HG03575 (cell line): ENCODE results near the gene PFN3.

ENCODE experiments used
- ATAC-seq: cut with Tn5 transposase; IDR thresholded peaks from one replicate; pipeline ENCODE4 v1.9.1; 2021; ENCODE audit not compliant: unreplicated experiment, insufficient number of reproducible peaks, low FRiP score; ENCODE audit errors: extremely low read depth

Gene PFN3, protein sequence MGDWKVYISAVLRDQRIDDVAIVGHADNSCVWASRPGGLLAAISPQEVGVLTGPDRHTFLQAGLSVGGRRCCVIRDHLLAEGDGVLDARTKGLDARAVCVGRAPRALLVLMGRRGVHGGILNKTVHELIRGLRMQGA

DNA sequence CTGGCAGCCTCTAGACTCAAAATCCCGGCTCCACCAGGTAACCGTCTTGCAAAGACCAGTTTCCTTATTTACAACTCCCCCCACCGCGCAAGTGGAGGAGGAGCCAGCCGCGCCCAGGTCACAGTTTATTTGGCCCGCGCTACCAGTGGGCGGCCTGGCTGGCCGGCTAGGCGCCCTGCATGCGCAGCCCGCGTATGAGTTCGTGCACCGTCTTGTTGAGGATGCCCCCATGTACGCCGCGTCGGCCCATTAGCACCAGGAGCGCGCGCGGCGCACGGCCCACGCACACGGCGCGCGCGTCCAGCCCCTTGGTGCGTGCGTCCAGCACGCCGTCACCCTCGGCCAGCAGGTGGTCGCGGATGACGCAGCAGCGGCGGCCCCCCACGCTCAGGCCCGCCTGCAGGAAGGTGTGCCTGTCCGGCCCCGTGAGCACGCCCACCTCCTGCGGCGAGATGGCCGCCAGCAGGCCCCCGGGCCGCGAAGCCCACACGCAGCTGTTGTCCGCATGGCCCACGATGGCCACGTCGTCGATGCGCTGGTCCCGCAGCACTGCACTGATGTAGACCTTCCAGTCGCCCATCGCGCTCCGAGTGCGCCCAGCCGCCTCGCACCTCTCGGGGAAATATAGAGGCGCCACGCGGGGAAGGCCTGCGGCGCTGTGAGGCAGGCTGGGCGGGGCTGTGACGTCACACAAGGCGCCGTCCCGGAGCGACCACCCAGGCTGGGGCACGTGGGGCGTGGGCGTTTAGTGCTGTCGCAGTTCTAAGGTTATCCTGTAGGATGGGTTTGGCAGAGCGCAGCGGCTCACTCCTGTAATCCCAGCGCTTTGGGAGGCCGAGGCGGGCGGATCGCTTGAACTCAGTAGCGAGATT lies at the start of gene PFN3:
Gene PFN3 (minus strand): TSS at position 665 of the 872 bp plus-strand sequence. CDS start 85 bp downstream, at position 580.
- no peak for ATAC-seq

DNA sequence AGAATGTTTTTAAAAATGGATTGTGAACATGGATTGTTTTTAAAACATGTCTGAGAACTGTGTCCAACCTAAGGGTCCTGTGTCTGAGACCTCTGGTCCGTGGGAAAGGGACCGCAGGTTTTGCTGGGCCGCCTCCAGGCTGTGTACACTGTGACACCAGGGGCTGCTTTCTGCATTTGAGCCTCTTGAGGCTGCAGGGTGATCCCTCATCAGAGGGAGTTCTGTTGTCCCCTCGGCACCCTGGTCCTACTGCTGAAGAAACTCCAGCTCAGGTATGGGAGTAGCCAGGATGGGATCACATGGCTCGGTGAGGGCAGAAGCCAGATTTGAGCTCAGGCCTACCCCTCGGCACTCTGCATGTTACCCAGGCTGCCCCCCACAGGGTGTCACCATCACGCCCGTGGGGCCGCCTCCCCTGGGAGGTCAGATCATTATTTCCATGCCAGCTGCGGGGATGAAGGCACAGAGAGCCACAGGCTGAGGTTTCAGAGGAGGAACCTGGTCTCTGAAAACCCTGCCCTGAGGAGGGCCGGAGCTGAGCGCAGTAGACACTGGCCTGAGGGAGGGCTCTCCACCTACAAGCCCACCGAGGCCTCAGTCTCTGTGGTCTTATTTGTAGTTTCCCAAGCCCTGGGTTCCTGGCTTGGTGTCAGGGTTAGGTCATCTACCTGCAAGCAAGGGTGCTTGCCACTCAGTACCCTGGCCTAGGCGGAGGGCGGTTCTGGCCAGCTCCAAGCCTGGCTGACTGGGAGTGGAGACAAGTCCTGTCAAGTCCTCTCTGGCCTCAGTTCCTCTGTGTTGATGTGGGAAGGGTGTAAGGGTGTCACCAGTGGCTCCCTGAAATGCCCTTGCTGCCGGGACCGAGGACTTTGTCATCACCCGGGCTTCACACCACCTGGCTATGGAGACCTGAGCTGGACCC lies 48.9 kb upstream of the PFN3 start:
- ATAC-seq = no peak

DNA sequence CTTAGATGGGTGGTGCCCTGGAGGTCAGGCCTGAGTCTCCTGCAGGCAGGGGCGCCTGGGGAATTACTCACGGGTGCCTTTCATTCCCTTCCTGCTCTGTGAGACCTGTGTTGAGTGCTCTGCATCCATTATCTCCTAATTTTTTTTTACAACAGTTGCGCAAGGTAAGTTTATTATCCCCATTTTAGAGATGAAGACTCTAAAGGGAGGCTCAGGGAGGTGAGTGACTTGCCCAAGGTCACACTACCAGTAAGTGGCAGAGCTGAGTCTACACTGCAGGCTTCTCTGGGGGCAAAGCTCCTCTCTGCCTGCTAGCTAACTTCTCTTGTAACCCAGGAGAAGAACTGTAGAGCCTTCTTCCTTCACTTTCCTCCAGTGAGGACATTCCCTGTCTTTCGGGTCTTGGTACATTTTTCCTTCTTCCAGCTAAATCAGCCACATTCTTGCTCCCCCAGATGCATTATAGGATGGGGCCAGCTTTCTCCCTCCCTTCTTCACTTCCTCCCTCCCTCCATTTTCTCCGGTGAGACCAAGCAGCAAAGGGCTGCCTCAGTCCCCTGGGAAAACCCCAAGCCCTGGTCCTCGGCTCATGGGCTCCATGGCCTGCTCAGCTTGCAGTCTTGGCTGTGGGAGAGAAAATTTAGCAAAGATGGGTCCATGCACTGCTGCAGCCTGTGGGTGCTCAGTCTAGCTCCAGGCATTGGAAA lies 47.9 kb upstream of the PFN3 start:
- ATAC-seq = no peak

DNA sequence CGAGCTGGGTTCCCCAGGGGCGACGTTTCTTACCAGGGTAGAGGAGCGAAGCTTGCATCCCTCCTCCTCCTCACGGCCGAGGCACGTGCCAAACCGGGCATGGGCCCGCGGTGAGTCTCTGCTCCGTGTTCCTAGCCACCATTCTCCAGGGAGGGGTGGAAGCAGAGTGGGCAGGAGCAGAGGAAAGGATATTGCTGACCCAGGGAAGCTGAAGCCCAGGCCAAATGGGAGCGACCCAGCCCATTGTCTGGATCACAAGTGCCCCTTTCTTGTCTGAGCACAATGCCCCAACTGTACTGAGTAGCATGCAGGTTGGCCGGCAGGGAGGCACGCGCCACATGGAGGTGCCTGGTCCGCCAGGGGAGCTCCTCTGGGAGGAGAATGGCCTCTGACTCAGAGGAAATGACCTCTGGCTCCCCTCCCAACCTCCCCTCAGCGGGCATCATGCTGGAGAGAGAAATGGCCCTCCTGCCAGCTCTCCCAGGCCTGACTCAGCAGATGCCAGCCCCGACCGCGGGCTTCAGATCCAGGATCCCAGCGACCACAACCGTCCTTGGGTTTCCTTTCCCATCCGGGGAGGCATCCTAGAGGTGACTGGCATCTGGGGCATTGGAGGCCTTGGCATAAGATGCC lies 47.3 kb upstream of the PFN3 start:
- ATAC-seq = no peak

DNA sequence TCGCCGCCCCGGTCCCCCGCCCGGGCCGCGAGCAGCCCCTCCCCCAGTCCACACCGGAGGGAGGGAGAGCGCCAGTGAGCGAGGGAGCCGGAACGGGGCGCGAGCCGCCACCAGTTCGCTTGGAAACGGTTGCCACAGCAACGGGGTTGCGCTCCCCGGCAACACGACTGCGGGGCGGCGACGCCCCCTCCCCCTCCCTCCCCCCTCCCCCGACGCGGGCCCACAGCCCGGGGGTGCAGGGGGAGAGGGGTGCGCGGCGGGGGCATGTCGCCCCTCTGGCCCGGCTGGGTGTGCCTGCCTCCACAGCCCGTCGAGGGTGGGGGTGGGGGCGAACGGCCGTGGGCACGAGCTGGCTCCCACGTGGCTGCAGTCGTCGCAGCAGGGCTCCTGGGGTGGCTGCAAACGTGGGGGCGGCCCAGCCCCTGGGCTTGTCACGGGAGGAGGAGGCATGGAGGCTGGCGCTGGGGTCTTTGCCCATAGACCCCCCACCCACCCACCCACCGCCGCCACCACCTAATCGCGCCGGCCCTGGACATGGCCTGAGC lies 46.7 kb upstream of the PFN3 start:
- no peak for ATAC-seq

DNA sequence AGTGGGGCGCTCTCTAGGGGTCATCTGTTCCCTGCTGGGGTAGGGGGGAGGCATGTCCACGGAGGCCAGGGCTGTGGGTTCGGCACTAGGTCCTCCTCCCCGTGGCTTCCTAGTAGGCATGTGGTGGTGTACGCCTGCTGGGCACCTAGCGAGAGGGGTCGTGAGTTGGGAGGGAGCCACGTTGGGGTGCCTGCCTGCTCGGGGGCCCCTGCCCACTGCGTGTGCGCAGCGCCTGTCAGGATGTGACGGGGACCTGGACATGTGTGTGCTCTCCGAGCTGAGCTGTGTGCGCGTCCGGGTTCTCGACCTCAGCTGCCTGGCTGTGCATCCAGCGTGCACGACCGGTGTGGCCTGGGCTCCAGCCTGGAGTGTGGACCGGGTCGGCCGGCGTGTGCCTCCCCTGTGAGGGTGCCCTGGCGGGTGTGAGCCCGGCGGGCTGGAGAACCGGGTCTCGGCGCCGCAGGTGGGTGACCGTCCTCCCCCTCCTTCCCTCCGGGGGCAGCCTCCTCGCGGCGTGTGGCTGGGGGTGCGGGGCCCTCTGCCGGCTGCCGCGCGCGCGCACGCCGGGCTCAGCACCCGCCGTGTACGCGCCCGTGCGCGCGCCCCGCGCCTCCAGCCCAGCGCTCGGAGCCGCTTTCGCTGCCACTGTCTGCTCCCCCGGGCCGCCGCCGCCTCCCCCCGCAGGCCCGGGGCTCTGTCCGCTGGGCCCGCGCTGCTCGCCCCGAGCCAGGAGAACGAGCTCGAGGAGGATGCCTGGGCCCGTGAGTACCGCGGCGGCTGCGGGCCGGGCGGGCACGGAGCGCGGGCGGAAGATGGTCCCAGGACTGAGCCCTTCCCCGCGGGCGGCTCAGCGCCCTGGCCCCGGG lies 46.0 kb upstream of the PFN3 start, which contains the start of gene PRR7:
Gene PRR7 (plus strand): TSS at position 615 of the 866 bp plus-strand sequence. CDS start 8,254 bp downstream, outside the sequence.
- ATAC-seq = no peak

DNA sequence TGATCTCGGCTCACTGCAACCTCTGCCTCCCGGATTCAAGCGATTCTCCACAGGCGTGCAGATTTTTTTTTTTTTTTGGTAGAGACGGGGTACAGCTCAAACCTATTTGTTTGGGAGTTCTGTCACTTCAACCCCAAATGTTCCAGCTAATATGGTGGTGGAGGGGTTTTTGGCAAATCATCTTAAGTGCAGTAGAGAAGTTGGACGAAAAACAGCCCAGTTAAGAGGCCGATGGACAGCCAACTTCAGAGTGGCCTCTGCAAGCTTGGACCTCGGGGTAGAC lies 45.4 kb upstream of the PFN3 start:
- no peak for ATAC-seq

DNA sequence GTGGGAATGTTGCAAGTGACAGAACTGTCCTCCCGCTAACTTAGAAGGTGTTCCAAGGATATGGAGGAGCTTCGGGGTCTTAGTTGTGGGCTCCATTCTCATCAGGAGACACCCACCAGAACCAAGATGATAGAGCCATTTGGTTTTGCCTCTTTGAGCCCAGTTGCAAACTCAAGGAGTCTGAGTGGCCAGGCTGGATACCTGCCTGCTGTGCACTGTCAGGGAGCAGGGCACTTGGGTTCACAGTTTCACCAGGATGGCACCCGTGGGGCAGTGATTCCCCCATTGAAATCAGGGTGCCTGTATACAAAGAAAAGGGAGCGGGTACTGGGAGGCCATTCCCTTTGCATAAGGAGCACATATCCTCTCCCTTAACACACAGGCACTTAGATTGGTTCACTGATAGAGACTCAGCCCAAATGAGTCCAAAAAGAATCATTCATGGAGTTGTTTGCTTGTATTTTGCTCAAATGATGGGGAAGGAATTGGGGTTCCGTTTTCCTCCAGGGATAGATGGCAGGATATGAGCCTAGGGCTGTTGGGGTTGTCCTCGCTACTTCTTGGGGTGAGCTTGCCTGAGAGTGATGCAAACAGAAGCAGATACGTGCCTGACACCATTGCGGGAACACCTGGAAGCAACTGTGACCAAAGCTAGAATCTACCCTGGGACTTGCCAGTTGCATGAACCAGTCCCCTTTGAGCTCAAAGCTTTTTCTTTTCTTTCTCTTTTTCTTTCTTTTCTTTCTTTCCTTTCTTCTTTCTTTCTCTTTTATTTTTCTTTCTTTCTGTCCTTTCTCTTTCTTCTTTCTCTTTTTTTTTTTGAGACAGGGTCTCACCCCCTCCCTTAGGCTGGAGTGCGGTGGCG lies 44.8 kb upstream of the PFN3 start:
- no peak for ATAC-seq

DNA sequence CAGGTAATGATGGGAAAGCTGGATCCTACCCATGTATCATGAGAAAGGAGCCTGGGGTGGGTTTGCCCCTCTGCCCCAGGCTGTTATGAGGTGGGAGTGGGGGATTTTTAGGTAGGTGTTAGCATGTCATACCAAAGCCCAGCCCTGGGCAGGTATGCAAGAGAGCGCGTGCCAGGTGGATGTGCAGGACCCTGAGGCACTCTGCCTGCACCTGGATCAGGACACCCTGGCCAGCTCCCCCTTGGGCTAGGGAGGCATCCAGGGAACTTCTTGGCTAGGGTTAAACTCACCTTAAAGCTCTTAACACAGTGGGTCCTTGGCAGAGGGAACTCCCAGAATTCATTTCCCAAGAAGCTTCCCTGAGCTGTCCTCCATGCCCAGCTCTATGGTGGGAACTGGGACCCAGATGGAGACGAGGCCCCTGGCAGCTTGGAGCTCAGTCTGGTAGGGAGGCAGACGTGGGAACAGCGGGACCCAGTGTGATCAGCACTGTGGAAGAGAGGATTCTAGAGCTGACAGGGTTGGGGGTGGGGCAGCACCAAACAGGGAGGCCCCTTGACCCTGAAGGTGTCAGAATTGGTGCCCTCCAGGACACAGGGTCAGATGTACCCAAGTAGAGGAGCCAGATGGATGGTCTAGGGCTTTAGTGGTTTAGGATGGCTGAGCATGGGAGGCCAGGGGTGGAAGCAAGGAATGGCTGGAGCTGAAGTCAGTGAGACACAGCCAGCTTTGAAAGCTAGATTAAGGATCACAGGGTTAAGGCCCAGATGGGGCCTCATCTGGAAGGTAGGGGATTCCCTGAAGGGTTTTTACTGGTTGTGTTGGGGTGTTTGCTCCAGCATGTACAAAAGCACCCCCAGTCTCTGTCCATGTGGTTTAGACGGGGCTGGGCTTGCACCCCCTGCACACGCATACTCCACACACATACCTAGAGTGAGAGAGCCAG lies 43.9 kb upstream of the PFN3 start:
- no peak for ATAC-seq

DNA sequence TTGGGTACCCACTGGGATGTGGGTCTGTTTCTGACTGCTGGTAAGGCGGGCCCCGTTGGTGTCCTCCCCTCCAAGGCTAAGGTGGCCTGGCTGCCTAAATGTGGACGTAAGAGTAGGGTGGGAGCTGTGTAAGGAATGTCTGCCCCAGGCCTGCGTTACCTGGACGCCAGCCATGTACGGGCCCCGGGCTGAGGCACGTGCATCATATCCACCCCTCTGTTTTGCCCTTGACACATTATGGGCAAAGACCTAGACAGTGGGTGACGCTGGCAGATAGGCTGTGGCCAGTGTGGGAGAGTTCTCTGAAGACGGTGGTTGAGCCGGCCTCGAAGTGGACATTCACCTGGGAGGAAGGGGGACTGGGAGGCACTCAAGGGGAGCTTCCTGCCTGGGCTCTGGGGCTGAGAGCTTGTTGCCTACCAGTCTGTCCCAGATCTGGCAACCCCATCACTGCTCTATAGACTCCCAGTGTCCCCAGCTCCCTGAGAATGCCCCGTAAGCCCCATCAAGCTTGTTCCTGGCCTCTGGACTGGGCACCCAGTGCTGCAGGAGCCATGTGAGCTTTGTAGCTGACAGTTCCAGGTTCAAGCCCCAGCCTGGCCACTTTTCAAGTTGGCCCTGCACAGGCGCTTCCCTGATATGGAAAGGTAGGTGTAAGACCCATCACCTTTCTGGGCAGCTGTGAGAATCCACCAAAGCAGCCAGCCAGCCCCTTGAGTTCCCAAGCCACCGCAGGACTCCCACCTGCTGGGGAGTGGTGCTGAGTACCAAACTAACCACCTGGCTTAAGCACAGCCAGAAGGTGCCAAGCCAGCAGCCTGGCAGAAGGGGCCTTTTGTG lies 42.9 kb upstream of the PFN3 start:
- ATAC-seq = no peak

DNA sequence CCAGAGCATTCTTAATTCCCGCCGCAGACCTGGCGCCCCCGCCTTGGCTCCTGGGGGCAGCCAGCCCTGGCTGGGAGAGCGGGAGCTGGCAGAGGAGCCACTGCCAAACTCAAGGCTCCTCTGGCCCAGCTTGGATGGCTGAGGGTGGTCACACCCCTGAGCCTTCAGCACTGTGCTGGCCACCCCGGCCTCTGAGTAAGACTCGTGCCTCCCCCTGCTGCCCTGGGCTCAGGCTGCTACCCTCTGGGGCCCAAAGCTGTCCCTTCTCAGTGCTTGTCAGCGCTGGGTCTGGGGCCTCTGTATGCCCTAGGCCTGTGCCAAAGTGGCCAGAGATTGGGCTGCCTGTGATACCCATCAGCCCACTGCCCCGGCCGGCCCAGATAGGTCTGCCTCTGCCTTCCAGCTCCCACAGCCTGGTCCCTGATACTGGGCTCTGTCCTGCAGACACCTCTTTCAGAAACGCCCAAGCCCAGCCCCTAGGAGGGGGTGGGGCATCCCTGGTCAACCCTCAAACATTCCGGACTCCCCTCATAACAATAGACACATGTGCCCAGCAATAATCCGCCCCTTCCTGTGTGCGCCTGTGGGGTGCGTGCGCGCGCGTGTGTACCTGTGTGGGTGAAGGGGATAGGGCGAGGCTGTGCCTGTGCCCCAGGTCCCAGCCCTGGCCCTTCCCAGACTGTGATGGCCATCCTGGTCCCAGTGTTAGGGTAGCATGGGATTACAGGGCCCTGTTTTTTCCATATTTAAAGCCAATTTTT lies 41.8 kb upstream of the PFN3 start:
- ATAC-seq = no peak

DNA sequence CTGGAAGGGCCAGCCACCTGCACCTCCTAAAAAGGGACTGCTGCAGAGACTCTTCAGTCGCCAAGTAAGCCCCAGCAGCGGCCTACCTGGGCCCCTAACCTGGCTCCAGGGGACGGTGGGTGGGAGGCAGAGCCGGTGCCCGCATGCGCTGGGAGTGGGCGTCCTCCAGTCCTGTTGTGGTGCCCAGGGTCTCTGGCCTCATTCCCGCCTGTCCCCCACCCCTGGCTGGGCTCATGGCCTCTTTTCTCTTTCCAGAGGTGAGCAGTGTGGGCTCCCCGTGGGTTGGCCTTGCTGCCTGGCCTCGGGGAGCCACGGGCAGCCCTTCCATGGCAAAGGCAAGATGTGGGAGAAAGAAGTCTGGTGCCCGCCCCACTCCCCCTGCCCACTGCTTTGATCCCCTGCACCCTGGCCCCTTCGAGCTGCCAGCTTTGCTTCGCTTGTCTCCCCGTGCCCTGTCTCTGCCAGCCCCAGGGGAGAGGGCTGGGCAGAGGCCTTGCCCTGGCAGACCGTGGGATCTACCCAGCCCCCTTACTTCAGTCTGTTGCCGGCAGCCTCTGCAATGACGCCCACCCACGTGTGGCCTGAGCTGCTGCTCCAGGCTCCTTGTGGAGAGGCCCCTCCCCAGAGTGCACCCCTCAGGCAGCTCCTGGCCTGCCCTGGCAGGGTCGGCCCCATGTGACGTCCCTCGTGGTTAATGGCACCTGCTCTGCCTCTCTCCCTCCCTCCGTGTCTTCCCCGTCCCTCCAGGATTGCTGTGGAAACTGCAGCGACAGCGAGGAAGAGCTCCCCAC lies 40.7 kb upstream of the PFN3 start:
- no peak for ATAC-seq

DNA sequence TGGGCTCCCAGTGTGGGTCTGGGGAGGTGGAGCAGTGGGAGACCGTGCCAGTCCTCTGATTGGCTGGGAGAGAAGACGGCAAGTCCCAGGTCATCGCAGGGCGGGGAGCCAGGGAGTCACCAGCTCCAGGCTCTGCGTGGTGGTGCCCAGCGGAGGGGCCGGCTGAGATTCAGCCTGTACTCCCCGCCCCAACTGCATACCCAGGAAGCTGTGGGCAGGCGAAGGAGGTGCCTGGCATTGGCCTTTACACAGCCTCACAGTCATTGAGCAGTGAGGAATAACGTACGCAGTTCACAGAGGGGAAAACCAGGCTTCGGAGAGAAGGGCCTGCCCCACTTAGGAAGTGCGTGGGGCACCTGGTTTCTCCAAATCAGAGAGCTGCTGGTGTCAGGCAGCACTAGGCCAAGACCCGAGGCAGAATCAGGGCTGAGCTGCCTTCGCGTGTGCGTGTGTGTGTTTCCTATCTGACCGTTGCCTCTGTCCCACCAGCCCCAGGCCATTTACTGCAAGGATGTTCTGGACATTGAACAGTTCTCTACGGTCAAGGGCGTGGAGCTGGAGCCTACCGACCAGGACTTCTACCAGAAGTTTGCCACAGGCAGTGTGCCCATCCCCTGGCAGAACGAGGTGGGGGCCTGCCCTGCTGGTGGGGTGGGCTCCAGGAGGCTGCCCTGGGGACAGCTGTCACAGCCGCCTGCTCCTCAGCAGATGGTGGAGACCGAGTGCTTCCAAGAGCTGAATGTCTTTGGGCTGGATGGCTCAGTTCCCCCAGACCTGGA lies 39.9 kb upstream of the PFN3 start:
- ATAC-seq = no peak
